NCI-H460 (cell line): ENCODE results near the gene TFDP2. TPM values are rescaled to one million over a fixed set of nuclear protein-coding genes. Genes with fewer than 3 reads are reported as not detected.
"Not testable (repeated sequence)": the region's sequence is repeated elsewhere in the genome, so short reads cannot be mapped to it uniquely, and the experiment has no call there.

Experiments
- DNase-seq: peaks from one replicate; pipeline ENCODE4 v3.0.0-alpha.2; 2016; ENCODE audit warnings: low read depth; ENCODE audit errors: extremely low read depth
- total RNA-seq: library from RNA; depleted of rRNA; stranded (reverse); fragments of >200 nt; shearing (Covaris generic); gene quantifications from 2 replicates; pipeline ENCODE4 v1.2.3, GENCODE V29; 2014

The TFDP2 gene
- total RNA-seq, 1 experiment from 2014 or later = 32.7 TPM

GRCh38 chr3:142077859-142078500 is 71.4 kb downstream of the TFDP2 start:
- DNase-seq = no peak

DNA sequence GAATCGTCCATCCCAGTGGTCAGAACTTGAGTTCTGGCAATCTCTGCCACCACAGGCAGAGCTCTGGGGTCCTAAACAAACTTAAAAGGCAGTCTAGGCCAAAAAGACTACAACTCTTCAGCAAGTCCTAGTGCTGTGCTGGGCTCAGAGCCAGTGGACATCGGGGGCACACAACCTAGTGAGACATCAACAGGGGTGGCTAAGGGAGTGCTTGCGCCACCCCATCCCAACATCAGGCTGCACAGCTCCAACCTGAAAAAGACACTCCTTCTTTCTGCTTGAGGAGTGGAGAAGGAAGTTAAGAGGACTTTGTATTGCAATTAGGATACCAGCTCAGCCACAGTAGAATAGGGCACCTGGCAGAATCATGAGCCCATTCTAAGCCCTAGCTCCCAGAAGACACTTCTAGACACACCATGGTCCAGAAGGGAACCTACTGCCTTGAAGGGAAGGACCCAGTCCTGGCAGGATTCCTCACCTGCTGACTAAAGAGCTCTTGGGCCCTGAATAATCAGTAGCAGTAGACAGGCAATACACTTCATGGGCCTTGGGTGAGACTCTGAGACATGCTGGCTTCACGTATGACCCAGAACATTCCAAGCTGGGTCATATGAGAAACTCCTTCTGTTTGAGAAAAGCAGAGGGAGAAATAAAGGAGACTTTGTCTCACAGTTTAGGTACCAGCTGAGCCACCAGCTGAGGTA is 72.0 kb downstream of the TFDP2 start:
- DNase-seq = no peak

GRCh38 chr3:142075656-142076055 is 73.7 kb downstream of the TFDP2 start:
- DNase-seq = not testable (repeated sequence)

- DNase-seq = no peak
Measured at GRCh38 chr3:142072816-142073215, 76.5 kb downstream of the TFDP2 start.

- DNase-seq = no peak
Measured at GRCh38 chr3:142065932-142066331, 83.4 kb downstream of the TFDP2 start.

- no peak for DNase-seq
Measured at GRCh38 chr3:142065344-142065743, 84.0 kb downstream of the TFDP2 start.

GRCh38 chr3:142064454-142064853 is 84.9 kb downstream of the TFDP2 start:
- no peak for DNase-seq

DNA sequence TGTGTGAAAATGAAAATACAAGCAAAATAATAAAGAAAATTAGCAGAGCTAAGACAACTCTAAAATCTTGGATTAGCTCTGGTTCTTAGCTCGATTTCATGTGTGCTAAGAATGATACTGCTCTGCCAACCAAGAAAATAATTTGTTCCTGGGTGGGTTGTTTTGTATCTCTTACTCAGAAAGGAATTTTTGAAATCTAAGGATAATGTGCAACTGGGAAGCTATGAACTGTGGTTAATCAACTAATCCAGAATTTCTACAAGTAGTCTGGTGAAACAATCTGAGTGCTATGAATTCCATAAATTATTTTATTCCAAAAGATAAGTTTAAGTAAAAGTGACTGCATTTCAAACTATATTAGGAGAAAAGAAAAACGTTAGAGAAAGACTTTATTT is 92.0 kb downstream of the TFDP2 start:
- DNase-seq = no peak

DNA sequence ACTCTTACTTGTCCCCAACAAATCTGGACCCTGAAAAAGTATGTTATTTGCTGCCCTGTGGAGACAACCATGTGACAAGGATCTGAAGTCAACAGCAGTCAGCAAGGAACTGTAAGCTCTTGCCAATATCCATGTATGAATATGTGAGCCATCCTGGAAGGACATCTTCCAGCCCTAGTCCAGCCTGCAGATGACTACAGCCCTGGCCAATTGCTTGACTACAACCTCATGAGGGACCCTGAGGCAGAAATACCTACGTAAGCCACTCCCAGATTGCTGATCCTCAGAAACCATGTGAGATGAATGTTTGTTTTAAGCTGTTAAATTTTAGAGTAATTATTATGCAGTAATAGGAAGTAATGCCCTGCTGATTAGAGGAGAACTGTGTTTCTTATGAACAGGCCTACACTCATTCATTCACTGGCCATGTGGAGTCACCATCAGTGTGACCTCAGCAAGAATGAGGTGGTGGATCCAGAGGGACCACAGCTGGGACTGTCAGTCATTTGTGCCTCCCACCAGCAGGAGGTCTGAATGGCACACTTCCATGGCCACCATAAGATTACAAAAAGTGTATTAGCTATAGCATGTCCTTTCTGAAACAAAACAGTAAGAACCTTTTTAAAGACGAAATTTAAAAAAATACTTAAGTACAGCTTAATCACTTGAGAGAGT is 92.6 kb downstream of the TFDP2 start:
- DNase-seq = no peak

- no peak for DNase-seq
Measured at GRCh38 chr3:142053835-142054234, 95.5 kb downstream of the TFDP2 start.

DNA sequence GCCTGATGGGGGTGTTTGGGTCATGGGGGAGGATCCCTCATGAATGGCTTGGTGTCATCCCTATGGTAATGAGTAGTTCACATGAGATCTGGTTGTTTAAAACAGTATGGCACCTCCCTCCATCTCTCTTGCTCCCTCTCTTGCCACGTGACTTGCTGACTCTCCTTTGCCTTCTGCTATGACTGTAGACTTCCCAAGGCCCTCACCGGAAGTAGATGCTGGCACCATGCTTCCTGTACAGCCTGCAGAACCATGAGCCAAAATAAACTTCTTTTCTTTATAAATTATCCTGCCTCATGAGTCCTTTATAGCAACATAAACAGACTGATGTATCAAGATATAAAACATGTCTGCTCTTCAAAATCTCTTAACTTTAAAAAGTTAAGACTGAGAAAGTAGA is 96.1 kb downstream of the TFDP2 start:
- DNase-seq = no peak

DNA sequence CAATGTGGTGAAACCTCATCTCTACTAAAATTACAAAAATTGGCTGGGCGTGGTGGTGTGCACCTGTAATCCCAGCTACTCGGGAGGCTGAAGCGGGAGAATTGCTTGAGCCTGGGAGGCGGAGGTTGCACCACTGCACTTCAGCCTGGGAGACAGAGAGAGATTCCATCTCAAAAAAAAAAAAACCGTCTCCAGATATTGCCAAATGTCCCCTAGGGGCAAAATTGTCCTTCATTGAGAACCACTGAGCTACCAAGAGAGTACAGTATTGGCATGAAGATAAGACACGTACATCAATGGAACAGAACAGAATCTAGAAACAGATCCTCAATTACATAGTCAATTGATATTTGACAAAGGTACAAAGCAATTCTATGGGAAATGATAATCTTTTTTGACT is 98.0 kb downstream of the TFDP2 start:
- DNase-seq = no peak

DNA sequence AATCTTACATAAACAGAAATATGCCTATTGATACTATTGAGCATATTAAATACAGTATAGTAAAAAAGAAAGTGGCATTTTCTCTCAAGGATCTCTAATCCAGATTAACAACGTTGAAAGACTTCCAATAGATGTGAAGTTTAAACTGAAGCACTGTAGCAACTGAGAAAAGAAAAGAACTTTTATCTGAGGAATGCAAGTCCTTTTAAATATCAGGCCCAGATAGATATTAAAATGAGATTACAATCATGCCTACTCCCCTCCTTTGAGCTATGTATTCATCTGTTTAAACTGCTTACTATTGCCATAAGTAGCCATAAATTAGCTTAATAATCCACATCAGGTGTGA is 102.3 kb downstream of the TFDP2 start:
- DNase-seq = no peak

GRCh38 chr3:142046320-142047020 is 102.9 kb downstream of the TFDP2 start:
- no peak for DNase-seq

DNA sequence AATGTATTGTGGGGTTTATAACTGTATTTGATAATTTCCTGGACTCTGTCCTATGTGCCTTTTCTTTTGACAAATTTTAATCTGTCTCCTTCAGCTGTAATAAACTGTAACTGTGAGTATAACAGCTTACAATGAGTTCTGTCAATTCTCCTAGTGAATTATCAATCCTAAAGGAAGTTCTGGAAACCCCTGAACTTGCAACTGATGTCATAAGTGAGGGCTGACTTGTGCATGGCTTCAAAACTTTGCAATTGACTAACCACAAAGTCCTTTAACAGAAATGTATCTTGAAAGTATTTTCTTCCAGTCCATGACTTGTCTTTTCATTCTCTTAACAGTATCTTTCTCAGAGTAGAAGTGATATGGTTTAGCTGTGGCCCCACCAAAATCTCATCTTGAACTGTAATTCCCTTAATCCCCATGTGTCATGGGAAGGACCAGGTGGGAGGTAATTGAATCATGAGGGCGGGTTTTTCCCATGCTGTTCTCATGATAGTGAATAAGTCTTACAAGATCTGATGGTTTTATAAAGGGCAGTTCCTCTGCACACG is 108.3 kb downstream of the TFDP2 start:
- DNase-seq = no peak

DNA sequence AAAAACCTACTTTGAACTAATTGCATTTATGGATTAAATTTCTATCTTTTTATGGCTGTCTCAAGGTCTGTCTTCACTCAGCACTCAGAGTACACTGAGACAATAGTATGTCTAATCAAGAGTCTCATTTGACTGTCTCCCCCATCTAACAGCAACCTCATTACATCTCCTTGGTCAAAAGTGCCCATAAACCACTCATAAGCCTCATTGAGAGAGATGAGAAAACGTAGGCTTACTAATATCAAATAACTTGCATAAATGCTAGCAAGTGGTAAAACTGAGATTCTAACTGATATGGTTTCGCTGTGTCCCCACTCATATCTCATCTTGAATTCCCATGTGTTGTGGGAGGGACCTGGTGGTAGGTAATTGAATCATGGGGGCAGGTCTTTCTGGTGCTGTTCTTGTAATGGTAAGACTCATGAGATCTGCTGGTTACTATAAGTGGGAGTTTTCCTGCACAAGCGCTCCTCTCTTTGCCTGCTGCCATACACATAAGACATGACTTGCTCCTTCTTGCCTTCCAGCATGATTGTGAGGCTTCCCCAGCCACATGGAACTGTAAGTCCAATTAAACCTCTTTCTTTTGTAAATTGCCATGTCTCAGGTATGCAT is 113.9 kb downstream of the TFDP2 start:
- DNase-seq = no peak

- no peak for DNase-seq
Measured at GRCh38 chr3:142033292-142033691, 116.1 kb downstream of the TFDP2 start.

GRCh38 chr3:142031575-142031974 is 117.8 kb downstream of the TFDP2 start:
- DNase-seq = no peak

- DNase-seq = no peak
Measured at GRCh38 chr3:142029791-142030190, 119.6 kb downstream of the TFDP2 start.

- DNase-seq = no peak
Measured at GRCh38 chr3:142029052-142029642, 120.2 kb downstream of the TFDP2 start.
